HG02763 (cell line): ENCODE data around the gene ROR1.

Experiments
- ATAC-seq: cut with Tn5 transposase; IDR thresholded peaks from one replicate; pipeline ENCODE4 v1.9.1; 2021; ENCODE audit warnings: mild to moderate bottlenecking, moderate library complexity; ENCODE audit not compliant: unreplicated experiment

The ROR1 gene

DNA sequence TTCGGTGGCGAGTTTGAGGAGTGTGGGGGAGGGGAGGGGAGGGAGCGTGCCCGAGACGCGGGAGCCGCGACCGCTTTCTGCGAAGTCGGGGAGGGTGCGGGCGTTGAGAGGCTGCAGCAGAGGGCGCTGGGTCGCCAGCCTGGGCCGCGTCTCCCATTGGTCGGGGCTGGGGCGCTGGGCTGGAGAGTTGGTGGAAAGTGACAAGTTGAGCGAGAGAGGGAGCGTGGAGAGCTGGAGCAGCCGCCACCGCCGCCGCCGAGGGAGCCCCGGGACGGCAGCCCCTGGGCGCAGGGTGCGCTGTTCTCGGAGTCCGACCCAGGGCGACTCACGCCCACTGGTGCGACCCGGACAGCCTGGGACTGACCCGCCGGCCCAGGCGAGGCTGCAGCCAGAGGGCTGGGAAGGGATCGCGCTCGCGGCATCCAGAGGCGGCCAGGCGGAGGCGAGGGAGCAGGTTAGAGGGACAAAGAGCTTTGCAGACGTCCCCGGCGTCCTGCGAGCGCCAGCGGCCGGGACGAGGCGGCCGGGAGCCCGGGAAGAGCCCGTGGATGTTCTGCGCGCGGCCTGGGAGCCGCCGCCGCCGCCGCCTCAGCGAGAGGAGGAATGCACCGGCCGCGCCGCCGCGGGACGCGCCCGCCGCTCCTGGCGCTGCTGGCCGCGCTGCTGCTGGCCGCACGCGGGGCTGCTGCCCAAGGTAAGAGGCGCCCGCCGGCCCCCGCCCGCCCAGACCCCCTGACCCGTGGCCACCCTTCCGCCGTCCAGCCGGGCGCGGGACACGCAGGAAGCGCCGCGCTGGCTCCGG is at the start of gene ROR1:
ROR1 (plus strand) TSS at position 203 of the 802 bp plus-strand sequence.
- ATAC-seq: no peak

DNA sequence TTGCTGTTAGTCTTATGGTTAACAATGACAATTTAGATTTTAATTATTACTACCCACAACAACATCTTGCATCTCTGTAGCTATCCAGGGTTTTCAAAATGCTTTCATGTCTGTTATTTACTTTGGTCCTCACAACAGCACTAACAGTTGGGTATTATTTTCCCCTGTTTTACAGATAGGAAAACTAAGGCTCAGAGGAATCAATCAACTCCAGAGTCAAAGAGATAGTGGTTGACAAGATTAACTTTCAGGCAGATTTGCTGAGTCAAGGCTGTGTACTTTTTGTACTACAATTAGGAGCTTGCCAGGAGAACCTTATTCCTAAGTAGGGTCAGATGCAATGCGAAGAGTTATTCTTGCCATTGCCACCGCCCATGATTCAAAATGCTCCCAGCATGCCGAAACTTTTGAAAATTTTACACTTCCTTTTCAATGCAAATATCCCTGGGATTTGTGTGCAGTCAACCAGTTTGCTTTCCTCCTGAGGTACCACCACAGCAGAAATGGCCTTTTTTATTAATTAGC is 49.4 kb upstream of the ROR1 start:
- no peak for ATAC-seq

DNA sequence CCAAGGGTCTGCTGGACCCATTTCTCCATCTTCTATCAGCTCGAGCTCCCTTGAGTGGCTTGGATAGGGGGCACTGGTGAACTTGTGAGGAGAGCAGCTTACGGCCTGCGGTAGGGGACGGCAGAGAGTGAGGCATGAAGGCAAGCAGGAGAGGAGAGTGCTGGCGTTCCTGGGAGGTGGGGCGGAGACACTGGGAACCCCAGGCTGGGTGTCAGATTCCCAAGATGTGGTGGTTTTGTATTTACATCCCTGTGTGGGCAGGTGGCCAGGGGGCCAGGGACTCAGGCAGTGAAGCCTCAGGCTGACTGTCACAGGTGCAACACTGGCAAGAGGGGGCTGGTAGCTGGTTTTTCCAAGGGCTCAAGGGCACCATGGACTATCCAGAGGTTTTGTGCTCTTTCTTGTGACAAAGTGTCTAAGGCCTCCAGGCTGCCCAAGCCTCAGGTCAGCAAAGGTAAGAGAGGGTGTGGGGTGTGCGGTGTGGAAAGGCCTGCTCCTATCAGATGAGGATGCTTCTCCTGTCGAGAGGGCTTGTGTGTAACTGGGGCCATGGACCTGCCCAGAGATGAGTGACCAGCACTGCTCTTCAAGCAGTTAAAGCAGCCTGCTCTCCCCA is 45.1 kb upstream of the ROR1 start:
- ATAC-seq: no peak

DNA sequence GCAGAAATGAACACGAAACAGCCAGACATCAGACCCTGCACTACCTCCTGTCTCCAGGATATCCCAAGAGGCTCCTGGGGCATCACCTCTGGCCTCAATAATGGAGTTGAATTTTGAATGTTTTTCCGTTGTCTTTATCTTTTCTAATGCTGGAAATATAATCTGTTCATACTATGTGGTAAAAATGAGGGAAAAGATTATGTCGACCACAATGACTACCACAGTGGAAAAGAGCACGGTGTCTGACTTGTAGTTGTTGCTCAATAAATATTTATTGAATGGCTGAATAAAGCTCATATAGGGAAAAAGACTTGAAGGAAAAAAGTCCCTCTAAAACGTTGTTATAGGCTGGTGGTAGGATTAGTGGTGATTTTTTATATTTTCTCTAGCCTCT is 44.6 kb upstream of the ROR1 start:
- ATAC-seq: no peak

DNA sequence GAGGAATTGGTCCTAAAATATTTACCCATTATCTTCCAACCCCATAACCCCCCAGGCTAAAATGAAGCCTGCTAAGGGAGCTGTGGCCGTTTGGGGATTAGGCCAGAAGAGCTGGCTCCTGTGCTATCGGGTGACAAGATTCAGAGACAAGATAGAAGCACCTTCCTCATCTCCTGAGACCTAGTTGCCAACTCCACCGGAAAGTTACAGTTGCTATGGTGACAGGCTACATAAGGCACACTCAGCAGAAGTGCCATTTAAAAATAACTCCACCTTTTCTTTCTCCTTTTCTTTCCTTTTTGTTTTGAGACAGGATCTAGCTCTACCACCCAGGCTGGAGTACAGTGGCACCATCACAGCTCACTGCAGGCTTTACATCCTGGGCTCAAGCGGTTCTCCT is 43.6 kb upstream of the ROR1 start:
- ATAC-seq: no peak

DNA sequence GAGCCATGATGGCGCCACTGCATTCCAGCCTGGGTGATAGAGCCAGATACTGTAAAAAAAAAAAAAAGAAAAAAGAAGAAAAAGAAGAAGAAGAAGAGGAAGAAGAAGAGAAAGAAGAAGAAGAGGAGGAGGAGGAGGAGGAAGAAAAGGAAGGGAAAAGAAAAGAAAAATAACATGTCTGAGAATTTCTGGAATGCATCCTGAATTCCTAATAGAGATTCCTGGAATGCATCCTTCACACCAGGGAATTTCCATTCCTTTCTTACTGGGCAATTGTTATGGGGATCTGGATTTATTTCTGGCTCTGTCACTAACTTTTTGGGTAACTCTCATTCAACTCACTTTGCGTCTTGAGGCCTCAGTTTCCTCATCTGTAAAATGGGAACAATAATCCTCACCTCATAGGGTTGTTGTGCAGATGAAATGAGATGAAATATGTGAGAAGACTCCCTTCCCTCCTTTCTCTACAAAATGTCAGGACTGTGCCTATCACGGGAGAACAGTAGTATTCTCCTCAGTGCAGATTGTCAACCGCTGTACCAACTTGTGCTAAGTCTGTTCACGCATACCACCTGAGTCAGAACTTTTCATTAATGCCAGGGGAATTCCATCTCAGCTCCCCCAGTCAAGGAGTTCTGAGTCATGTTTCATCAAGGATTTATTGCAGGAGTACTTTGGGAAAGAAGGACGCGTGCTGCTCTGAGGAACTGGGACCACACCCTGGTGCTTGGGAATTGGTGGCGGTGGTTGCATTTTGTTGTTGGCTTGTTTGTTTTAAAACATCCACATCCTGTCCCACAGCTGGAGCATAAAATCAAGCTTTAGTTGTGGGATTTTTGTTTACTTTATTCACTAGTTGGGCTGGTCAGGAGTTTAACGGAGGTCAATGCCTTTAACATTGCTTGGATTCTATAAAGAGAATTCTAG is 42.4 kb upstream of the ROR1 start:
- no peak for ATAC-seq

DNA sequence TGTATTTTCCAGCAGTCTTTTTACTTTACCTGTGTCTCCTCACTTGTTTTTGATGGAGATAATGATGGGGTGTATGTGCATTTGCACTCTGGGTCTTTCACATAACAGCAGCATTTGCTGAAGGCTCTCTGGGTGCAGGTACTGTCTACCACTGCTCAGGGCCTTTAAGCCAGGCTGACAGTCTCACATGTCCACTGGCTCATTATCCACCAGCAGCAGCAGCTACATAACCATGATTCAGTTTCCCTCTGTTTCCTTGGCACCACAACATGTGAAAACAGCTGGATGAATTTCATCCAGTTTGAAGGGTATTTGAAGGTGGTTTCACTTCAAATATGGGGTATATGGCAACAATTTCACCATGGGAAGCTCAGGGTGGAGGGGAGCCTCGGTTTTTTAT is 41.2 kb upstream of the ROR1 start:
- no peak for ATAC-seq

DNA sequence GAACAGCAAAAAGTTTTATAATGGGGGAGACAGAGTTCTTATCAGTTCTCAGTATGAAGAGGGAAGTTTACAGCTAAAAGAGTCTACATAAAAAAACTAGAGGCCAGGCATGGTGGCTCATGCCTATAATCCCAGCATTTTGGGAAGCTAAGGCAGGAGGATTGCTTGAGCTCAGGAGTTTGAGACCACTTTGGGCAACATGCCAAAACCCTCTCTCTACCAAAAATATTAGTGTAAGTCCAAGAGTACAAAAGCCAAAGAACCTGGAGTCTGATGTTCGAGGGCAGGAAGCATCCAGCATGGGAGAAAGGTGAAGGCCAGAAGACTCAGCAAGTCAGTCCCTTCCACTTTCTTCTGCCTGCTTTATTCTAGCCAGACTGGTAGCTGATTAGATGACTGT is 35.0 kb upstream of the ROR1 start:
- no peak for ATAC-seq

DNA sequence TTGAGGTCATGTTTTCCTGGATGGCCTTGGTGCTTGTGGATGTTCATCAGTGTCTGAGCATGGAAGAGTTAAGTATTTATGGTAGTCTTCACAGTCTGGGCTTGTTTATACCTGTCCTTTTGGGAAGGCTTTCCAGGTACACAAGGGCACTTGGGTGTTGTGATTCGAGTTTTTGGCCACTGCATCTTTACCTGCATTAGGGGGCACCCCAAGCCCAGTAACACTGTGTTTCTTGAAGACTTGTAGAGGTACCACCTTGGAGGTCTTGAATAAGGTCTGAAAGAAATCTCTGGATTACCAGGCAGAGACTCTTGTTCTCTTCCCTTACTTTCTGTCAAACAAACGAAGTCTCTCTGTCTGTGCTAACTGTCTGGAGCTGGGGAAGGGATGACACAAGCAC is 34.4 kb upstream of the ROR1 start:
- ATAC-seq: no peak

DNA sequence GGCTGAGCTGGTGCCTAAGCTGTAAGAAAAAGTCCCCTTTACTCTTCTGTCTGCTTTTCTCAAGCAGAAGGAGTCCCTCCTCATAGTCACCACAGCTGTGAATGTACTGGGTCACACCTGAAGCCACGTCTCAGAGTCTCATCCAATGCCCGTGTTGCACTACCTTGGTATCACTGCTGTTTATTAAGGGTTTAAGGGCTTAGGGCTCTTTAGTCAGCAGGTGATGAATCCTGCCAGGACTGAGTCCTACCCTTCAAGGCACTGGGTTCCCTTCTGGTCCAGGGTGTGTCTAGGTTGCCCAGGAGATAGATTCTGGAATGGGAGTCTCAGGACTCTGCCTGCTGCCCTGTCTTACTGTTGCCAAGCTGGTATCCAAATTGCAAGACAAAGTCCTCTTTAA is 33.4 kb upstream of the ROR1 start:
- no peak for ATAC-seq

DNA sequence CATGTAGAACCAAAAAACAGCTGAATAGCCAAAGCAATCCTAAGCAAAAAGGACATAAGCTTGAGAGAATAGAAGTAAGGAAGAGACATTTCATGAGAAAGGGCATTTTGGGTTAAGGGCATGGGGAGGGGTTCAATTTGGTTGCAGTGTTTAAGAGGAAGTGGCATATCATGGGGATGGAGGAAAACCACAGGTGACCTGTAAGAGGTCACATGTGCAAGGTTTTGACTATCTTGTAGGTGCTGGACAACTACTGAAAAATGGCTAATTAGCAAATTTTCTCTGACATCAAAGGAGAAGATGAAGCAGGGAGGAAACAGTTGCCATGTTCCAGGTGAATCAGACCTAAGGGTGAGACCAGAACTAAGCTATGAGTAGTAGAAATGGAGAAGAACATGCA is 31.3 kb upstream of the ROR1 start:
- ATAC-seq: no peak

DNA sequence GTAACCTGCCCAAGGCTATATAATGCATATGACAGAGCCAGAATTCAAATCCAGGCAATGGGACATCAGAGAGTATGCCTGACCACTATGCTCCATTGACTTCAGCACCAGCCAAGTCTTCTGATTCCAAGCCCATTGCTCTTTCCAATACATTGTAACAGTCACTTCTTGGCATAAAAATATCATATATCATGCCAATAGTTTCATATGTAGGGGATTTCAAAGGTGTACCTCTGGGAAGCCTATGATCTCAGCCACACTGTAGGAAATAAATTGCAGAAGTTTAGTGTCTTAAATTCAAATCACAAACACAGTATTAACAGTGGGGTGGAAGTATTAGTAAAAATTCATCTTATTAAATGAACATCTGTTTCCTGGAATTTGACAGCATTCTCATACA is 30.0 kb upstream of the ROR1 start:
- ATAC-seq: no peak

DNA sequence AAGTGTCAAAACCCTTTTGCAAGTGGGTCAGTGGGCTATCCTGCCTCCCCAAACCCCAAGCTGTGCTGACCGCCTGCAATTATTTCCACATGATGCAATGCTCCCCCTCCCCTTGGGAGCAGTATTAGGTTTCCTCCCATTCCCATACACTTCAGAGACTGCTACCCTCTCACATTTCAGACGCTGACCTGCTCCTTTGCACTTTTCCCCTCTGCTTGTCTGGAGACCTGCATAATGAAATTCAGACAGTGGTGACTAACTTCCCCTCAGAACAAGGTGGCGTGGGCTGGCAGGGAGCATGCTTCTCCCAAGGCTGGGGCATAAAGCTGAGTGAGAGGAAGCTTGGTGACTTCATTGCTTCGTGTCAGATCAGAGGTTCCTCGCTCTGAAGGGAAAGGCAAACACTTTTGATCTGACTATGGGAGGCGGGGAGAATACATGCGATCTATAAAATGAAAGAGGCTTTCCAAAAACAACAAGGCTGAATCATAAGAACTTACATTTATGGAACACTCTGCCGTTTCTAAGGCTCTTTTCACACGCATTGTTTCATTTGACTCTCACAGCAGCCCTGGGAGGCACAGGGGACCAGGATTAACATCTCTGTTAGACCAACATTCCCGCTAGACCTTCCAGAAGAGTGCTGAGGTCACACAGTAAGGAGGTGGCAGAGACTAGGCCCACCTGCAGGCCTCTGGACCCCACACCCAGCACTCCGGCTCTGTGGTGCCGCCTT is 27.5 kb upstream of the ROR1 start:
- no peak for ATAC-seq

DNA sequence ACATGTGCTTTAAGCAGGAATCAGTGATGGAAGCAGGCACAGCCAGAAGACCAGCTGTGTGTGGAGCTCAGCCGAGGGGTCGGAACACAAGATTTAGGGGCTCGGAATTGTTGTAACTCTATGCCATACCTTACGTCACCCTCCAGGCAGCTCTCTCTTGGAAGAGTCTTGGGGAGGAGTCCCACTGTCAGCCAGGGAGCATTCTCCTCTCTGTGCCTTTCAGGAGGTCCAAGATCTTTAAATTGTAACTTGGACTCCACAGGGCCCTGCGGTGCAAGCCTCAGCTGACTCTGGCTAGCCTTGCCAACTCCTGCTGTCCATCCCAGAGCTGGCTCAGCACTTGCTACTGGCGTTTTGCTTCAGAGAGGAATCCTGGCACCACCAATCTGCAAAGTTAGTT is 26.4 kb upstream of the ROR1 start:
- ATAC-seq: no peak

DNA sequence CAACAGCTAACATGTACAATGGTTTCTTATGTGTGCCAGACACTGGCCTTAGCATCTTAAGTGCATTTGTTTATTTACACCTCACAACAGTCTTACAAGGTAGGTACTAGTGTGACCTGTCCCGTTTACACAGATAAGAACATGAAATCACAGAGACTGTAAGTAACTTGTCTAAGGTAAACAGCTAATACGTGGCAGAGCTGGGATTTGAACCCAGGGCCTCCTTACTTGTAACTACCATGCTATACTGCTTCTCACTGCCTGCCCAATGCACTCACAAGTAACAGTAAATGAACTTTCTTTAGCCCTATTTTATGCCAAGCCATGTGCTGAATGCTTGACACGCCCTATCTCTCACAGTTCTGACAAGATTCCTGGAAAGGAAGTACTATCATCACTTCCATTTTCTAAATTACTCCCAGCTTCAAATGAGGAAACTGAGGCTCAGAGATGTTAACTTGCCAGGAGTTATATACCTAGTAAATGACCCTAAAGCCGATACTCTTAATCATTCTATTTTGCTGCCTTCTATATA is 25.7 kb upstream of the ROR1 start:
- ATAC-seq: no peak

DNA sequence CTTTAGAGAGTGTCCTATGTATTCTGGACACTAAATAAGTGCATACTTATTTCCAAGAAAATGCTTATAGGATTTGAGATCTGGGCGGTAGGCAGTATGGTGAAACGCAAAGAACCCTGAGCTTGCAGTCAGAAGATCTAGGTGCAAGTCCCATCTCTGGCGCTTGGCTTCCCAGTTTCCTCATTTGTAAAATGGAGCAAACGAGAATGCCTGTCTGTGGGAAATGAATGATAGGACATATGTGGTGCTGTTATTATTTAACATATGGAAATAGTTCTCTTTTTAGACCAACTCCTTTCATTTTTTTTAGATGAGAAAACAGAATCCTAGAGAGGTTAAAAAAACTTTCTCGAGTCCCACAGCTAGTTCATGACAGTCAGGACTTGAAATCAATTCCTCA is 25.2 kb upstream of the ROR1 start:
- no peak for ATAC-seq

DNA sequence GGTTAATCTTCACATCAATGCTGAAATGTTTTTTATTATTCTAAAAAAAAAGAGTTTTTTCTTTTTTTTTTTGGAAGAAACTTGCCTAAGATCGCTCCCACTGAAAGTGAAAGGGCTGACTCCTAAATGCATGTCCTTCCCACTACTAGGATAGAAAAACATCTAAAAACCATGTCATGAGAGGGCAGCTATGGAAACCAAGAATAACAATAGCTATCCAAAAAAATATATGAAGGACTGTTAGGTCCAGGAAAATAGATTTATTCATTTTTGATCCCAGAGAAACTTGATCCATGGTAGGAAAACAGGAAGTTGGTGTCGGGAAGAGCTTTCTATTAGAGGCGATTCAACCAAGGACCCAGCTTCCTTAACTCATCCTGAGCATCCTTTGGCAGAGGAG is 23.1 kb upstream of the ROR1 start:
- ATAC-seq: no peak

DNA sequence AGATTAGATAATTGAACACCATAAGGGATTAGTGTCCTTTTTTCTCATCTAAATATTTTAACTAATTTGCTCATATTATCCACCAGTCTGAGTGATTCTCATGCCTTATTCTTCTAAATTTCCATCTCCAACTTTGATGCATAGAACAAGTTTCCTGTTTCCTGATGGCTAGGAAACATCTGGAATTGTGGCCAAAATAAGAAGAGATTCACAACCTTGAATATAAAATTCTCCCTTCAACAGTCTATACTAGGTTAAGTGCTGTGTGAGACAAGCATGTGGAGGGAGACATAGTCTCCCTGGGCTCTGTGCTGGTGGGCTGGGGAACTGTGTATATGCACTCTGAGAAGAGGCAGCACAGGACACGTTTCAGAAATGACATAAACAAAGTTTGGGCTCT is 21.6 kb upstream of the ROR1 start:
- no peak for ATAC-seq

DNA sequence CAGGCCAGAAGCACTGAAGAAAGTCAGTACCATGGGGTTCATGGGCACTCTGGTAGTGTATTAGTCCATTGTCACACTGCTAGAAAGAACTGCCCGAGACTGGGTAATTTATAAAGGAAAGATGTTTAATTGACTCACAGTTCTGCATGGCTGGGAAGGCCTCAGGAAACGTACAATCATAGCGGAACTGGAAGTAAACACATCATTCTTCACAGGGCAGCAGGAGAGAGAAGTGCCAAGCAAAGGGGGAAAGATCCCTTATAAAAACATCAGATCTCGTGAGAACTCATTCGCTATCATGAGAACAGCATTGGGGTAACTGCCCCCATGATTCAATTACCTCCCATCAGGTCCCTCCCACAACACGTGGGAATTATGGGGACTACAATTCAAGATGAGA is 20.2 kb upstream of the ROR1 start:
- ATAC-seq: no peak

DNA sequence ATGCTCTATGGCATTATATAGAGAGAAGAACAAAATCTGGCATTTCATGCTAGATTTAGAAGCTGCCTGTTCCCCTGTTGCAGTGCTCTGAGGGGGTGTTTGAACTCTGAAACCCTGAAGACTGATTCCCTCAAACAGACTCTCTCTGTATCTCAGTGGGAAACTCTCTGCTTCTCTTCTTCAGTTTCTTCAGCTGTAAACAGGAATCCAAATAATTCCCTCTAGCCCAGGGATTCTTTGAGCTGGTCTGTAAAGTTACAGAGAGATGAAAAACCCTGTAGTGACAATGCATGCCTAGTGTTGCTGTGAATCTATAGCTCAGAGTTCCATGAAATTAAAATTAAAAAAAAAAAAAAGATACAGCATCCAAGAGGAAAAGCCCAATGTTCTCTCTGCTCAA is 17.0 kb upstream of the ROR1 start:
- no peak for ATAC-seq

DNA sequence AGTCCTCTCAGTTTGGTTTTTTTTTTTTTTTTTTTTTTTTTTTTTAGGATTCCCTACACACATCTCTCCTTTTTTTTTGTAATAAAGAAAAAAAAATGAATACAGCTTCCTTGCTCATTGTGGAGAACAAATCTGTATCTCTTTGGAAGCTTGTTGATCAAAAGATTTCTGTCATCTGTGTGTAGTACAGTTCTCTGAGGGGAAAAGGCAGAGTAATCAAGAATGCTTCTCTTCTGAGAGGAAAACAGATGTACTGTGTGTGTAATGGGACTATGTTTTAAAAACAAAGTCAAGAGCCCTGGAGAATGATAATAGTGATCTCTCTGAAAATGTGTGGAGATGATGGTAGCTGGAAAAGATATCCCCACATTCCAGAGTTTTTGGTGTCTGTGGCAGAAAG is 16.5 kb upstream of the ROR1 start:
- no peak for ATAC-seq
